ENCODE results near the gene CHCT1. TPM values are rescaled to one million over a fixed set of nuclear protein-coding genes. Genes with fewer than 3 reads are reported as not detected.

CHCT1 gene
- polyA plus RNA-seq, 1 donor (not counting 4 experiments of a cell fraction or from before 2014, with no cell fraction given): not detected

- Histone ChIP-seq H3K4me1 (ENCODE audit: control insufficient read depth, extremely low read depth, insufficient read depth, low read length) (peaks cover 6% of the 10 kb centered on the region), H3K4me3 (ENCODE audit: control insufficient read depth in 2 of 3, extremely low read depth in 1 of 3, insufficient read depth in 2 of 3, low read depth in 1 of 3, low read length in 3 of 3) (no peak overlapping the region), H3K27ac (ENCODE audit: control insufficient read depth, insufficient read depth, low read length) (no peak overlapping the region), H3K9me1 (ENCODE audit: control insufficient read depth, extremely low read depth, insufficient read depth, low read length) (no peaks in the 10 kb centered on the region), H3K36me3 (ENCODE audit: control insufficient read depth in 2 of 2, extremely low read depth in 1 of 2, insufficient read depth in 2 of 2, low read length in 2 of 2) (no peaks in the 10 kb centered on the region), H4K20me1 (ENCODE audit: control insufficient read depth, extremely low read depth, insufficient read depth, low read length) (no peaks in the 10 kb centered on the region), H3K4me2 (ENCODE audit: control insufficient read depth, extremely low read depth, insufficient read depth, low read depth, low read length) (no peak overlapping the region), H3K9me3 (ENCODE audit: control insufficient read depth, low read depth, low read length) (no peaks in the 10 kb centered on the region), H3K27me3 (ENCODE audit: control insufficient read depth, extremely low read depth, insufficient read depth, low read length) (no peaks in the 10 kb centered on the region), H2AFZ (ENCODE audit: control insufficient read depth, low read length) (no peak overlapping the region), H3K9ac (ENCODE audit: control insufficient read depth, extremely low read depth, insufficient read depth, low read length) (no peak overlapping the region), H3K79me2 (ENCODE audit: control insufficient read depth, insufficient read depth, low read length) (peaks cover 11% of the 10 kb centered on the region)
- TF ChIP-seq EZH2 (IDR thresholded peaks at IDR 0.05; ENCODE audit: low read length): no peak
- FAIRE-seq: no peak
- dilution Hi-C loops (cut with MboI; ENCODE audit: extremely low pct_ligation_motif_present, low sequenced_read_pairs): no loop called here
- no peak for DNase-seq (ENCODE audit: low read depth, low spot score)
Measured at GRCh38 chr17:60395508-60396065, 26.7 kb upstream of the CHCT1 start.

GRCh38 chr17:60396412-60396811 lies 25.9 kb upstream of the CHCT1 start:
- TF ChIP-seq, protein P1, sequence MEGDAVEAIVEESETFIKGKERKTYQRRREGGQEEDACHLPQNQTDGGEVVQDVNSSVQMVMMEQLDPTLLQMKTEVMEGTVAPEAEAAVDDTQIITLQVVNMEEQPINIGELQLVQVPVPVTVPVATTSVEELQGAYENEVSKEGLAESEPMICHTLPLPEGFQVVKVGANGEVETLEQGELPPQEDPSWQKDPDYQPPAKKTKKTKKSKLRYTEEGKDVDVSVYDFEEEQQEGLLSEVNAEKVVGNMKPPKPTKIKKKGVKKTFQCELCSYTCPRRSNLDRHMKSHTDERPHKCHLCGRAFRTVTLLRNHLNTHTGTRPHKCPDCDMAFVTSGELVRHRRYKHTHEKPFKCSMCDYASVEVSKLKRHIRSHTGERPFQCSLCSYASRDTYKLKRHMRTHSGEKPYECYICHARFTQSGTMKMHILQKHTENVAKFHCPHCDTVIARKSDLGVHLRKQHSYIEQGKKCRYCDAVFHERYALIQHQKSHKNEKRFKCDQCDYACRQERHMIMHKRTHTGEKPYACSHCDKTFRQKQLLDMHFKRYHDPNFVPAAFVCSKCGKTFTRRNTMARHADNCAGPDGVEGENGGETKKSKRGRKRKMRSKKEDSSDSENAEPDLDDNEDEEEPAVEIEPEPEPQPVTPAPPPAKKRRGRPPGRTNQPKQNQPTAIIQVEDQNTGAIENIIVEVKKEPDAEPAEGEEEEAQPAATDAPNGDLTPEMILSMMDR (optimal IDR thresholded peaks at IDR 0.05 in 1 of 3, IDR thresholded peaks at IDR 0.05 in 1 of 3, conservative IDR thresholded peaks at IDR 0.05 in 1 of 3; ENCODE audit: extremely low read depth in 1 of 3, insufficient read depth in 2 of 3, low read length in 3 of 3): no peak
- TF ChIP-seq EZH2 (IDR thresholded peaks at IDR 0.05; ENCODE audit: low read length): no peak
- no peaks in the 10 kb centered on the region for H3K36me3 ChIP-seq (ENCODE audit: control insufficient read depth in 2 of 2, extremely low read depth in 1 of 2, insufficient read depth in 2 of 2, low read length in 2 of 2)
- H3K4me2 ChIP-seq (ENCODE audit: control insufficient read depth, extremely low read depth, insufficient read depth, low read depth, low read length): no peak overlapping the region
- H3K27ac ChIP-seq (ENCODE audit: control insufficient read depth, insufficient read depth, low read length): no peak overlapping the region
- peaks cover 3% of the 10 kb centered on the region for H3K79me2 ChIP-seq (ENCODE audit: control insufficient read depth, insufficient read depth, low read length)
- DNase-seq (ENCODE audit: low read depth, low spot score) (no peak), FAIRE-seq (no peak)
- peaks cover 6% of the 10 kb centered on the region for H3K4me1 ChIP-seq (ENCODE audit: control insufficient read depth, extremely low read depth, insufficient read depth, low read length)
- no peaks in the 10 kb centered on the region for H4K20me1 ChIP-seq (ENCODE audit: control insufficient read depth, extremely low read depth, insufficient read depth, low read length)
- no peak overlapping the region for H3K4me3 ChIP-seq (ENCODE audit: control insufficient read depth in 2 of 3, extremely low read depth in 1 of 3, insufficient read depth in 2 of 3, low read depth in 1 of 3, low read length in 3 of 3)
- H3K27me3 ChIP-seq (ENCODE audit: control insufficient read depth, extremely low read depth, insufficient read depth, low read length): no peaks in the 10 kb centered on the region
- dilution Hi-C loops (cut with MboI; ENCODE audit: extremely low pct_ligation_motif_present, low sequenced_read_pairs): no loop called here
- H3K9me1 ChIP-seq (ENCODE audit: control insufficient read depth, extremely low read depth, insufficient read depth, low read length): no peaks in the 10 kb centered on the region
- H3K9me3 ChIP-seq (ENCODE audit: control insufficient read depth, low read depth, low read length): no peaks in the 10 kb centered on the region
- H2AFZ ChIP-seq (ENCODE audit: control insufficient read depth, low read length): no peak overlapping the region
- H3K9ac ChIP-seq (ENCODE audit: control insufficient read depth, extremely low read depth, insufficient read depth, low read length): no peak overlapping the region

Measured in keratinocyte (primary cell).